ENCODE results near the gene STRBP.

Gene STRBP

DNA sequence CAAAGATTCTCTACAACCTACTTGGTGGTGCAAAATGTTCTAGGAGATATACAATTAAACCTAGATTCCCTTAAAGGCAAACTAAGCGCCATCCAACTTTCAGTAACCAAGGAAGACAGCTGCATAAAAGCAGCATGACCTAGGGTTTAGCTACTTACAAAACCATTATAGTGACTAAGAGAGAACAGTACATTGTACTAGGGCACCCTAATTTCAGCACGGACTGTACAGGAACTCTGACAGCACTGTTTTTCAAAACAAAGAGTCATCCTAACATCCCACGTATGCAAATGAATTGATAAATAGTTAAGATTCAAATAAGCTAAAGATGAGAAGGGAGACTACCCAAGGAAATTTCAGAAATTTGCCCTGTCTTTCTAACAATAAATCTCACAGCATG is 30.0 kb downstream of the STRBP start:
- no peaks in the 10 kb centered on the region for H3K36me3 ChIP-seq (ENCODE audit: control insufficient read depth, insufficient read depth, low read length)
- peaks cover 10% of the 10 kb centered on the region for H3K79me2 ChIP-seq
- H3K4me3 ChIP-seq (ENCODE audit: low read depth, low read length) = no peak overlapping the region
- H3K27me3 ChIP-seq (ENCODE audit: control insufficient read depth, insufficient read depth, low read length) = no peaks in the 10 kb centered on the region
- H2AFZ ChIP-seq = no peak overlapping the region
- no peak overlapping the region for H3K27ac ChIP-seq
- H3K9ac ChIP-seq = no peak overlapping the region
- TF ChIP-seq, protein P1, sequence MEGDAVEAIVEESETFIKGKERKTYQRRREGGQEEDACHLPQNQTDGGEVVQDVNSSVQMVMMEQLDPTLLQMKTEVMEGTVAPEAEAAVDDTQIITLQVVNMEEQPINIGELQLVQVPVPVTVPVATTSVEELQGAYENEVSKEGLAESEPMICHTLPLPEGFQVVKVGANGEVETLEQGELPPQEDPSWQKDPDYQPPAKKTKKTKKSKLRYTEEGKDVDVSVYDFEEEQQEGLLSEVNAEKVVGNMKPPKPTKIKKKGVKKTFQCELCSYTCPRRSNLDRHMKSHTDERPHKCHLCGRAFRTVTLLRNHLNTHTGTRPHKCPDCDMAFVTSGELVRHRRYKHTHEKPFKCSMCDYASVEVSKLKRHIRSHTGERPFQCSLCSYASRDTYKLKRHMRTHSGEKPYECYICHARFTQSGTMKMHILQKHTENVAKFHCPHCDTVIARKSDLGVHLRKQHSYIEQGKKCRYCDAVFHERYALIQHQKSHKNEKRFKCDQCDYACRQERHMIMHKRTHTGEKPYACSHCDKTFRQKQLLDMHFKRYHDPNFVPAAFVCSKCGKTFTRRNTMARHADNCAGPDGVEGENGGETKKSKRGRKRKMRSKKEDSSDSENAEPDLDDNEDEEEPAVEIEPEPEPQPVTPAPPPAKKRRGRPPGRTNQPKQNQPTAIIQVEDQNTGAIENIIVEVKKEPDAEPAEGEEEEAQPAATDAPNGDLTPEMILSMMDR (IDR thresholded peaks at IDR 0.05) = no peak
- H3K4me1 ChIP-seq = no peaks in the 10 kb centered on the region
- H3K4me2 ChIP-seq (ENCODE audit: low read length) = no peak overlapping the region
- no peaks in the 10 kb centered on the region for H3K9me3 ChIP-seq (ENCODE audit: control insufficient read depth, low read length)

DNA sequence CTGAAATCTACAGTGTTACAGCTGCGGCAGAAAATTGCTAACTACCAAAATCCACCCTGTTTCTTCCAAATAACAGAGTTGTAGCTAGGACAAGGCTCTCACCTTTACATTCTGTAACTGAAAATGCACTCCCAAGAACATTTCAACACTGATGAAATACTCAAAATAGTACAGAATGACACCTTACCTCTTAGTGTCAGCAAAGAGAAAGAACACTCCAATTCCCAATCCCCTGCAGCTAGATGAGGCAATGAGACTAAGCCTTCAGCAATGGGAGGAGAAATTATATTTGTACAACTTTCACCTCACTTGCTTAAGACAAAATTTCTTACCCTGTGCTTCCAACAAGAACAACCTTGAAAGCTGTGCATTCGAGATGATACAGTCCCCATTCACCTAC is 31.2 kb downstream of the STRBP start:
- no peaks in the 10 kb centered on the region for H3K9me3 ChIP-seq (ENCODE audit: control insufficient read depth, low read length)
- no peaks in the 10 kb centered on the region for H3K36me3 ChIP-seq (ENCODE audit: control insufficient read depth, insufficient read depth, low read length)
- H3K27ac ChIP-seq = no peak overlapping the region
- no peak overlapping the region for H3K4me2 ChIP-seq (ENCODE audit: low read length)
- H2AFZ ChIP-seq = no peak overlapping the region
- TF ChIP-seq, protein P1 (IDR thresholded peaks at IDR 0.05) = no peak
- no peak overlapping the region for H3K4me3 ChIP-seq (ENCODE audit: low read depth, low read length)
- peaks cover 13% of the 10 kb centered on the region for H3K79me2 ChIP-seq
- no peaks in the 10 kb centered on the region for H3K4me1 ChIP-seq
- no peaks in the 10 kb centered on the region for H3K27me3 ChIP-seq (ENCODE audit: control insufficient read depth, insufficient read depth, low read length)
- no peak overlapping the region for H3K9ac ChIP-seq

DNA sequence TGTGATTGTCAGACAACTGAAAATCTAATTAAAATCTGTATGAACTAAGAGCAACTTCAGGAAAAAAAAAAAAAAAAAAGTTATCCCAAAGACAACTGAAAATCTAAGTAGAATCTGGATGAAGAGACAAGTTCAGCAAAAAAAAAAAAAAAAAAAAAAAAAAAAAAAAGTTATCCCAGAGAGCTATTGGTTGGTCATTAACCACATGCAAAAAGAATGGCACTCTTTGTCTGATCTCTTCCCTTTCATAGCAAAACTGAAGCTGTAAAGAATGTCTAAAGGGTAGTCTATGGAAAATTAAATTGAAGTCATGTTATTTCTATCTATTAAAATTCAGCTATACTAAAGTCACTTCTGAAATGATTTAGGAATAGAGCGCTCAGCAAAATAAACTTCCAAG is 32.9 kb downstream of the STRBP start:
- no peak overlapping the region for H3K4me2 ChIP-seq (ENCODE audit: low read length)
- H3K4me3 ChIP-seq (ENCODE audit: low read depth, low read length) = no peak overlapping the region
- no peak overlapping the region for H3K9ac ChIP-seq
- H3K79me2 ChIP-seq = peaks cover 4% of the 10 kb centered on the region
- H3K4me1 ChIP-seq = no peaks in the 10 kb centered on the region
- no peaks in the 10 kb centered on the region for H3K9me3 ChIP-seq (ENCODE audit: control insufficient read depth, low read length)
- no peaks in the 10 kb centered on the region for H3K27me3 ChIP-seq (ENCODE audit: control insufficient read depth, insufficient read depth, low read length)
- TF ChIP-seq, protein P1 (IDR thresholded peaks at IDR 0.05) = no peak
- no peaks in the 10 kb centered on the region for H3K36me3 ChIP-seq (ENCODE audit: control insufficient read depth, insufficient read depth, low read length)
- no peak overlapping the region for H2AFZ ChIP-seq
- H3K27ac ChIP-seq = no peak overlapping the region

DNA sequence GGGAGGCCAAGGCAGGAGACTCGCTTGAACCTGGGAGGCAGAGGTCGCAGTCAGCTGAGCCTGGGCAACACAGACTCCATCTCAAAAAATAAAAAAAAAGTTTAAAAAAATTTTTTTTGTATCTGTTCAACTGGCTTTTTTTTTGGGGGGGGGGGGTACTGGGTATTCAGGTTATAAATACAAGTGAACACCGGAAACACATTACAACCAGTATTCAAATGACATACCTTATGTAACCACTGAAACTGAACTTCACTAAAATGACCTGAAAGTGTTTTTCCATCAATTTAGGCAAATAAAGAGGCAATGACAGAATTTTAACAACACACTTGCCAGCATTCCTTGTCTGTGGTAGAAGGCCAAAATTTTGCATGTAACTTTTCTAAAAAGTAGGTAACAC is 33.5 kb downstream of the STRBP start:
- Histone ChIP-seq H3K9me3 (ENCODE audit: control insufficient read depth, low read length) (no peaks in the 10 kb centered on the region), H3K4me3 (ENCODE audit: low read depth, low read length) (no peak overlapping the region), H3K27ac (no peak overlapping the region), H3K27me3 (ENCODE audit: control insufficient read depth, insufficient read depth, low read length) (no peaks in the 10 kb centered on the region), H3K9ac (no peak overlapping the region), H2AFZ (no peak overlapping the region), H3K4me2 (ENCODE audit: low read length) (no peak overlapping the region), H3K79me2 (peaks cover 3% of the 10 kb centered on the region), H3K4me1 (no peaks in the 10 kb centered on the region), H3K36me3 (ENCODE audit: control insufficient read depth, insufficient read depth, low read length) (no peaks in the 10 kb centered on the region)
- TF ChIP-seq, protein P1 (IDR thresholded peaks at IDR 0.05) = no peak

DNA sequence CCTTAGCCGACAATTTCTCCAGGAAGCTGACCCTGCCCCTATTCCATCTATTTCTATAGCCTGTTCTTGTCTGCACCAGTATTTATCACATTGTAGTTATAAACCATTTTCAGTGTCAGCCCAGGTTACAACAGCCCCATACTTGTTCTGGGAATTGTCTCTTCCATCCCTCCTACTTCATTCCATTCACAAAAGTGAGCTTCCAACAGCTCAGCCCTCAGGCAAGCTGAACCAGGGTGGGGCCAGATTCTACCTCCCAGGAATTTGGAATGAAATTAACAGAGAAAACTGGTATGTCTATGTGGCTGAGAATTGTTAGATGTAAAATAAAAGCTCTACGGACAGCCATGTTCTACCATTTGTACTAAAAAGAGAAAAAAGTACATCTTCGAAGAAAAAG is 36.1 kb downstream of the STRBP start:
- H3K9me3 ChIP-seq (ENCODE audit: control insufficient read depth, low read length) = no peaks in the 10 kb centered on the region
- no peaks in the 10 kb centered on the region for H3K27me3 ChIP-seq (ENCODE audit: control insufficient read depth, insufficient read depth, low read length)
- H3K36me3 ChIP-seq (ENCODE audit: control insufficient read depth, insufficient read depth, low read length) = no peaks in the 10 kb centered on the region
- no peak overlapping the region for H3K4me3 ChIP-seq (ENCODE audit: low read depth, low read length)
- no peak overlapping the region for H3K4me2 ChIP-seq (ENCODE audit: low read length)
- TF ChIP-seq, protein P1 (IDR thresholded peaks at IDR 0.05) = no peak
- H3K9ac ChIP-seq = no peak overlapping the region
- H3K27ac ChIP-seq = no peak overlapping the region
- H3K4me1 ChIP-seq = no peaks in the 10 kb centered on the region
- peaks cover 3% of the 10 kb centered on the region for H3K79me2 ChIP-seq
- no peak overlapping the region for H2AFZ ChIP-seq

Data from parathyroid adenoma (tissue), 2 donors.